GM21619 (cell line): Measurements from ENCODE around the gene RIGI.
A peak's percentile ranks its signal among the peaks of the same experiment; 100 is the strongest.
"Not testable (repeated sequence)": the region's sequence is repeated elsewhere in the genome, so short reads cannot be mapped to it uniquely, and the experiment has no call there.

Experiments
- ATAC-seq: cut with Tn5 transposase; IDR thresholded peaks from one replicate; pipeline ENCODE4 v1.9.1; 2021; ENCODE audit not compliant: unreplicated experiment

Gene RIGI

DNA sequence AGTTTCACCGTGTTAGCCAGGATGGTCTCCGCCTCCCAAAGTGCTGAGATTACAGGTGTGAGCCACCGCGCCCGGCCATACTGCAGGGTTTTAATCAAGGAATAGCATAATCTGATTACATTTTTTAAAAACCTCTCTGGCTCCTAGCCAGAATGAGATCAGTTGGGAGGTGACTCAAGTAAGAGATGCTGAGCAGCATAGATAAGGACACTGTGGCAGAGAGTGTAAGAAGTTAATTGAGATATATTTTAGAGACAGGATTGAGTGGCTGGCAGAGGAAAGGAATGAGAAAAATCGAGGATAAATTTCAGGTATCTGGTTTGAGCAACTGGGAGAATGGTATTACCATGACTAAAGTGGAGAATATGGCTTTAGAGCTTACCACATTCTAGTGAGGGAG lies 7.3 kb upstream of the RIGI start:
- no peak for ATAC-seq

DNA sequence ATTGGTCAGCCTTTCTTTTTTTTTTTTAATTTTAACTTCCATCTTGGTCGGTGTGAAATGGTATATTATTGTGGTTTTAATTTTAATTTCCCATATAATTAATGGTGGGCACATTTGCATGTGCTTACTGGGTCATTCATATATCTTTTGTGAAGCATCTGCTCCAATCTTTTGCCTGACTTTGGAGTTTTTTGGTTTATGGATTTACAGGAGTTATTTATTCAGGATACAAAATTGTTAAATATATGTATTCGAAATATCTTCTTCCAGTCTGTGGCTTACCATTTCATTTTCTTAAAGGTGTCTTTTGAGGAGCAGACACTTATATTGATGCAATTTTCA lies 682 bp upstream of the RIGI start:
- no peak for ATAC-seq

DNA sequence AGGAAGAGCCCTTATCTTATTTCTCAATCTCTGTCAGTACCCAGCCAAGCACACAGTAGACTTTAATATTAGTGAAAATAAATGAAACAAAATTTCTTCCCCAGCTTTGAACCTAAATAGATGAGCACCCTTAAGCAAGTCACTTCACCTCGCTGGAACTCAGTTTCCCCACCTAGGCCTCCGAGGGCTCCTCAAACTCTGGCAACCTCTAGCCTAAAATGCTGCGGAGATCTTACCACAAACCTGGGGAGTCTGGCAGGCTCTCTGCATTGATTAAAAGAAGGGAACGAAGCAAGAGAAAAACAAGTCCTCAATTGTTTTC lies 326 bp downstream of the RIGI start:
- no peak for ATAC-seq

DNA sequence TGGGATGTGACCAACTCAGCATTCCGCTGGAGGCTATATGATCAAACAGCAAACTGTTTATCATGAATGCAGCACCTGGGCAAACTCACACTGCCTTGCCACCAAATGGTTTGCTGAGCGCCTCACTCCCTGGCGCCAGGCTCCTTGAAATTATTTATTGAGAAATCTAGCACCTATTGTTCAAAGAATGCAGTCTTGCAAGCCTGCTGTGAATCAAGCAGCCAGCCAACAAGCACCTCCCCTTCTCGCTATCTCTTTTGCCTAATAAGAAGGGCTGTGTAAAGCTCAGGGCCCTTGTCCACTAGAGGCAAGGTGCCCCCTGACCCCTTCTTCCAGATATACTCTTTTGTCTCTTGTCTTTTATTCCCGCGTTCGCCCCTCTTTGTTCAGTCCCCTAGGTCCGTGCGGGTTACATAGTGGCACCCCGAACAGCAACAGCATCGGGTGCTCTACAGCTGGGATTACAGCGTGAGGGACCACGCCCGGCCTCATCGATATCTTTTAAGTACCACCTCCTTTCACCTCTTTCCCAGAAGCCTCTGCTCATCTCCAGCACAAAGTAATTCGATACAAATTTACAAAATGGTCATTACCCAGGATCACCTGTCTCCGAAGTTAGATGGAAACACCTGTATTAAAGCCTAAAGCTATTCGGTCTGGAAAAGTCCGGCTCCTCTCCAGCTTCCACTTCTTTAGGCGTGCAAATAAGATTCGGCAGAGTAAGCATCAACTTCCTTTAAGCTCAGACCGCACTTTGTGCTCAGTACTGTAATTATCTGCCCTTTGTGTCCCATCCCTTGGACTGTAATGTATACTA lies 896 bp downstream of the RIGI start:
- ATAC-seq, result peak; percentile 30

DNA sequence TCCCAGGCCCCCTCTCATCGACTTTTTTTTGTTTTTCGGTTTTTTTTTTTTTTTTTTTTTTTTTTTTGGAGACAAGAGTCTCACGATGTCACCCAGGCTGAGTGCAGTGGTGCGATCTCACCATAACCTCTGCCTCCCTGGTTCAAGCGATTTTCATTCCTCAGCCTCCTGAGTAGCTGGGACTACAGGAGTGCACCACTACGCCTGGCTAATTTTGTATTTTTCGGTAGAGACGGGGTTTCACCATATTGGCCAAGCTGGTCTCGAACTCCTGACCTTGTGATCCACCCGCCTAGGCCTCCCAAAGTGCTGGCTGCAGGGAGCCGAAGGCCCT lies 1.5 kb downstream of the RIGI start:
- ATAC-seq, result not testable (repeated sequence)

DNA sequence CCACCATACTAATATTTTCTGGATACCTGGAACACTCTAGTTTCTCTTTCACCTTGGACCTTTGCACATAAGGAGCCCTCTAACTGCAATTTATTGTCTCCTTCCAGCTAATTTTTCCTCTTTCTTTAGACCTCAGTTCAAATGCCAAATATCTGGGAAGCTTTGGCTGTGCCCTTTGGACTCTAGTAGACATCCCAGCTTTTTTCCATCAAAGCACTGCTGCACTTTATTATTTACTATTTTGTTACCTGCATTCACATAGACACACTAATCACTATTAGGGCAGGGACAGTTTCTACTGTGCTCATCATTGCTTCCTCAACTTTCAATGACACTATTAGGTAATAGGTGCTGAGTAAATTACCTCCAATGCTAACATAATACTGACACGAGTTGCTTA lies 2.1 kb downstream of the RIGI start:
- no peak for ATAC-seq

DNA sequence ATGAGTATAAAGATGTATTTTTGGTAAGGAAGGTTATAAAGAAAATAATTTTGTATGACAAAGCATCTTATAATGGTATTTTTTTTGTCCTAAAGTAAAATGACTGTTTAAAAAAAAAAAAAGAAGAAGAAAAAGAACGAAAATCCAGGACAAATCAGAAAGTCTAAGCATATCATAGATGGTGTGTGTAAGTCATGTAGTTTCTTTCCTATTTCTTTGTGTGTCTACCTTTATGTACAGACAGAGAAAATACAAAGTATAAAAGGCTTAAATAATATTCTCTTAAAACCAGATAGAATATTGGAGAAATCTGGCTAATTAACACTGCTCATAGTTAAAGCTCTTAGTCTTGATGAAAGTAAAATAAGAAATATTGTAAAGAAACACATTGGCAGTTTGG lies 7.7 kb downstream of the RIGI start:
- no peak for ATAC-seq

DNA sequence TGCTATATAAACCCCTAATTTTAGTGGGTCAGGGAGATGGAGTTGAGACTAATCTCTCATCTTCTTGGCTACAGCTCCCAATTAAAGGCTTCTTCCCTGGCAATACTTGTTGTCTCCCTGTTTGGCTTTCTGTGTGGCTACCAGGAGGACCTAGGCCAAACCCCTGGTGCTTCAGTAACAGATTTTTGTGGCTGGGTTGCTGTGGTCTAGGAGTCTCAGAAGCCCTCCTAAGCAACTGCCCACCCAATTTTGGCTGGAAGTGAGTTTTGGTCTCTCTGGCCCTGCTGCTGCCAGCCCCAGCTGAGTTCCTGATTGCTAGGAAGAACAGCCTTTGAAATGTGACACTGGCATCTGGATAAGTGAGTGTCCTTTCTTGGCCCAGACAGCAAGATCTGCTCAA lies 9.8 kb downstream of the RIGI start:
- ATAC-seq, result no peak

DNA sequence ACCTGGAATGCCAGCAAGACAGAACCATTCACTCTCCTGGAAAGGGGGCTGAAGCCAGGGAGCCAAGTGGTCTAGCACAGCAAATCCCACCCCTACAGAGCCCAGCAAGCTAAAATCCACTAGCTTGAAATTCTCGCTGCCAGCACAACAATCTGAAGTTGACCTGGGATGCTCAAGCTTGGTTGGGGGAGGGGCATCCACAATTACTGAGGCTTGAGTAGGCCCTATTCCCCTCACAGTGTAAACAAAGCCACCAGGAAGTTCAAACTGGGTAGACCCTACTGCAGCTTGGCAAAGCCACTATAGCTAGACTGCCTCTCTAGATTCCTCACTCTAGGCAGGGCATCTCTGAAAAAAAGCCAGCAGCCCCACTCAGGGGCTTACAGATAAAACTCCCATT lies 17.3 kb downstream of the RIGI start:
- no peak for ATAC-seq

DNA sequence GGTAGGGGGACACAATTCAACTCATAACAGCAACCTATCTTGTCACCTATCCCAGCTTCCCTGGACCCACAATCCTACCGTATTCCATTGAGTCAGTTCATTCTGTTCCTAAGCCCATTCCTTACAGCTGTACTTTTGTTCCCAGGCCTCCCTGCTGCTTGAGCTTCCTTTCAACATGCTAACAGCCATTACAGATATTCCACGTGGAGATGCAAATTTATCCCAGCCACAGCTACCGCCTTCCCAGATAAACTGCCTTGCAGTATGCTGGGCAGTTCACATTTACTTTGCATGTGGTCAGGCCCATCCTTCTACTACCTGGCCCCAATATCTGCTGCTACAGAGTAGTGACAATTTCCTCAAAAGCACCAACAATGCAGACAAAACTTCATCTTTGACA lies 23.0 kb downstream of the RIGI start:
- no peak for ATAC-seq

DNA sequence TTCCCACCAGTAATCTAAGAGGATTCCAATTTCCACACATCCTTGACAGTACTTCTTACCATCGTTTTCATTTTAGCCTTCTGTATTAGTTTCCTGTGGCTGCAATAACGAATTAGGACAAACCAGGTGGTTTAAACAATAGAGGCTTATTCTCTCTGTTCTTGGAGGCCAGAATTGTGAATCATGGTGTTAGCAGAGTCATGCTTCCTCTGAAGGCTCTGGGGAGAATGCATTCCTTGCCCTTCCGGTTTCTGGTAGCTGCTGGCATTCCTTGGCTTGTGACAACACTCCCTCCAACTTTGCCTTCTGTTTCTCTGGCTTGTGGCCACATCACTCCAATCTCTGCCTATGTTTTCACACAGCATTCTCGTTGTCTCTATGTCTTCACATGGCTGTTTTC lies 23.5 kb downstream of the RIGI start:
- no peak for ATAC-seq

DNA sequence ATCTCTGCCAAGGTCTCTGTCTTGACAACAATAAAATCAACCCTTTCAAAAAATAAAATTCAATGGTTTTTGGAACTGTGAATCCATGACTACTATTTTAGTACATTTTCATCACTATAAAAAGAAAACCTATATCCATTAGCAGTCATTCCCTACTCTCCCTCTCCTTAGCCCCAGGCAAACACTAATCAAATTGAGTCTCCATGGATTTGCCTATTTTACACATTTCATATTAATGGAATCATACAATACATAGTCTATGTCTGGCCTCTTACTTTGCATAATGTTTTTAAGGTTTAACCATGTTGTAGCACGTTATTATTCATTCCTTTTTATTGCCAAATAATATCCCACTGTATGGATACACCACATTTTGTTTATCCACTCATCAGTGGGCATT lies 24.1 kb downstream of the RIGI start:
- ATAC-seq, result no peak

DNA sequence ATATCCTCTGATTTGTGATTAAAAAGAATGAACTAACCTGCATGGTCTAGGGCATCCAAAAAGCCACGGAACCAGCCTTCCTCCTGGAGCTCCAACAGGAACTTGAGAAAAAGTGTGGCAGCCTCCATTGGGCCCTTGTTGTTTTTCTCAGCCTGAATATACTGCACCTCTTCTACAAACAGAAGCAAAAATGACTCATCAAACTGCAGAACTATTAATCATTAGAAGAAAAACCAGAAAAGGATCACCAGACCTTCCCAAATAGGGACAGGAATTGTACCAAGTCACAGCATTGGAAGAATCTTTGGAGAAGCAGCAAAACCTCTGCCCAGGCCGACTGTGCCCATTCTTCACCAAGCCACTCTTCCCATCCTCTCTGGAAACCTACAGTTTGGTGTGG lies 25.2 kb downstream of the RIGI start:
- no peak for ATAC-seq

DNA sequence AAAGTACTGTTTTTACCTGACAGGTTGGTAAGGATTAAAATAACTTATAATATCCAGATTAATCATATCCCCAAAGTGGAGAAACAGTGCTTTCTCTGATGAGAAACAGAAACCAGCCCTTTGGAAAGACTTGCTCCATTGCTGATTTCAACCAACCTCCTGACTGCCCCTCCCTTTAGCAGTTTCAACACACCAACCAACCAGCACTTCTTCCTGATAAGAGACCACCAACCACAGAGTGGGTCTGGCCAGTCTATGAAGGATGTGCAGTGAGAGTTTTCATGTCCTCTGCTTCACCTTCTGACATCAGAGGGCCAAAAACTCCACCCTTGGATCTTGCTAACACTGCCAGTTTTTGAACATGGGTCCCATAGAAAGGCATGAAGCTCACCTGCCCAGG lies 28.1 kb downstream of the RIGI start:
- ATAC-seq, result no peak

DNA sequence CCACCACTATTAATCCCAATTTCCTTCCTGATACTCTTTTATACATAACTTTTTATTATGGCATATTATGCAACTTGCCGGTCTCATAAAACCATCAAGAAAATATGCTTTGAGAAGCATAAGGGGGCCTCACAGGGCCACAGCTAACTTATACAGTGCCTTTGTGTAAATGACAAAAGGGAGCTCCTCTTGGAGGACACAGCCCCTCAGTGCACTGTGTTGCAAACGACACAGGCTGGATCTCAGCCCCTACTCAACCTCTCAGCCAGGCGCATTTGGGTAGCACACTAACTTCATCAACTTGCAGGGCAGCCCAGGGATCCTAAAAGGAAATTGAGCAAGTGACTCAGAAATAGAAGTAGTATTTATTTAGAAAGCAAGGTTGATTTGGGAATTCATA lies 35.4 kb downstream of the RIGI start:
- no peak for ATAC-seq

DNA sequence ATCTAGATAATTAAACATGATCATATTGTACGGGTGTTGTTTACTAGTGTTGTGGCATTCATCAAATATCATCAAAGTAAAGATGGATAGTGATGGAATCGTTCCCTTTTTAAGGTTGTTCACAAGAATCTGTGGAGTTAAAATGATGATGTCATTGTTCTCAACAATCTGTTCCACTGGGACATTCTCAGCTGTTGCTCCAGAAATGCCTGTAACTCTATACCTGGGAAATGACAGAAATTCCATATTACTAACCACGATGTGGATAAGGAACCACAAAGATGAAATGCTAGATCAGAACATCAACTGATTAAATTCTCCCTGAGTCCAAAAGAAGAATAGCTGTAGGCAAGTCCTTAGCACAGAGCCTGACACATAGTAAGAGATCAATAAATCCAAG lies 38.0 kb downstream of the RIGI start:
- ATAC-seq, result no peak

DNA sequence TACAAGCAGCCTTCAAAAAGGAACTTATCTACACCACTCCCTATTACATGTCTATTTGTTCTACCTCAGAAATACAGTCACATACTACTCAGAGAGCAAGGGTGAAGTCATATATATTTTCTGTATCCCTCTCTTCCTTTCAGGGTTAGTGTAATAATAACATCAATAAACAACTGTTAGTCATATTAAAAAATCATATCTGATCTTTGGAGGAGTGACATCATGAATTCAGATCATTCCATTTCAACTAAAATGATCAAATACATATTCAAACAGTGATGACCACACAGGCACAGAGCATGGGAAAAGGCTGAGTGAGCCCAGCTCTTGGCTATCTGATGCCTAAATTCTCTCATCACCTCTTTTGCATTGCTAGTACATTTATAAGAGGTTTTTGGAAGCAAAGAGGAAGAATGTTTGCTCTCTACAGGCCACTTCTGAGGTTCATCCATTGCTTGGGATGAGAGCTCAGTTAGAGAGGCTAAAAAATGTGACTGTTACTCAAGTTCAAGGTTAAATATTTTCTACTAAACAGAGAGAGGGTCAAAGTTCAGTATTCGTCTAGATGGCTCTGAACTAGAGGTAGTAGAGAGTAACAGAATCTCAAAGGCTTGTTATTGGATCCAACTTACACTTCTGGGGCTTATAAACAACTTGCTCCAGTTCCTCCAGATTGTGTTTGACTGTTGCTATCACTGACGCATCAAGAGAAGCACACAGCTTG lies 39.0 kb downstream of the RIGI start:
- no peak for ATAC-seq

DNA sequence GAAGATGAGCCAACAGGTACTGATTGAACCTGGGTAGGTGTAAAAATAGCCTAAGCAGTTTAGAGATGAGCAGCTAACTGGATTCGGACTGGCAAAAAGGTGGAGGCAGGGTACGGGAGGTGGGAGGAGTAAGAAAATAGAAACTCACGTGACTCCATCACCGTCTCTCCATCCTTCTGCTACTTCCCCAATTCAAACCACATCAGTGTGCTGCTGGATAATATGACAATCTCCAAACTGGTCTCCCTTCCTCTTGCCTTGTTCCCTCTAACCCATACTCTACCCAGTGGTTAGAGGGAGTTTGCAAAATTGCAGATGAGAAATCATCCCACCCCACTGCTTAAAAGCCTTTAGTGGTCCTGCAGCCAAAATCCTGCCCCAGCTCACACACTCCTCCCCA lies 42.7 kb downstream of the RIGI start:
- no peak for ATAC-seq
